Neural crest cell (in vitro differentiated cells): ENCODE data around the gene CAST. TPM values are rescaled to one million over a fixed set of nuclear protein-coding genes. Genes with fewer than 3 reads are reported as not detected.

Experiments used
- DNase-seq: peaks from one replicate; pipeline ENCODE4 v3.0.0; 2021; ENCODE audit warnings: low read depth, mixed read lengths, low spot score
- H3K27ac Mint-ChIP-seq: one replicate; pipeline ENCODE4 v1.8.0; 2021; ENCODE audit warnings: mild to moderate bottlenecking, mixed read lengths; ENCODE audit not compliant: unreplicated experiment
- H3K27me3 Mint-ChIP-seq: 2 replicates; pipeline ENCODE4 v1.8.0; 2021; ENCODE audit warnings: low read depth, mild to moderate bottlenecking, mixed read lengths
- H3K36me3 Mint-ChIP-seq: 2 replicates; pipeline ENCODE4 v1.8.0; 2021; ENCODE audit warnings: low read depth, mild to moderate bottlenecking, mixed read lengths
- H3K4me1 Mint-ChIP-seq: 2 replicates; pipeline ENCODE4 v1.8.0; 2021; ENCODE audit warnings: mixed read lengths
- H3K4me3 Mint-ChIP-seq: one replicate; pipeline ENCODE4 v1.8.0; 2021; ENCODE audit warnings: mild to moderate bottlenecking, mixed read lengths
- H3K9me3 Mint-ChIP-seq: 2 replicates; pipeline ENCODE4 v1.8.0; 2021; ENCODE audit warnings: mixed read lengths
- total RNA-seq: library from RNA; stranded (reverse); gene quantifications from 2 replicates; pipeline ENCODE4 v1.2.1, GENCODE V29; 2021
- TF ChIP-seq, protein P1 (sequence below): fragments of 200-600 bp; sonication (generic); conservative IDR thresholded peaks from 2 replicates; pipeline ENCODE4 v1.5.0; 2021; ENCODE audit warnings: antibody characterized with exemption, mild to moderate bottlenecking

Gene CAST
- total RNA-seq, 1 donor from 2014 or later = 50.7 TPM

DNA sequence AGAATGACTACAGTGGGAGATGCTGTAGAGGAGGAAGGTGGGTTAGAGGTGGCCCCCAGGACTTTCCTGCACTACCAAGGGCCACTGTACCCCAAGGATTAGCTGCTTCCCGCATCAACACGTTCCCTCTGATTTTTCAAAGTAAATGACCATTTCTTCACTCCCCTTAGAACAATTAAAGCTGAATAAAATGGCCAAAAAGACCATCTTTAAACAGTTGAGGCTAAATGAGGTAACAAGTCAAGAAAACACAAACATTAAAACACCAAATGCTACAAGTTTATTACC lies 146.3 kb downstream of the CAST start:
- peaks cover 22% of the 10 kb centered on the region for H3K4me1 Mint-ChIP-seq
- no peaks in the 10 kb centered on the region for H3K27me3 Mint-ChIP-seq
- no peaks in the 10 kb centered on the region for H3K9me3 Mint-ChIP-seq
- no peaks in the 10 kb centered on the region for H3K36me3 Mint-ChIP-seq
- TF ChIP-seq, protein P1, sequence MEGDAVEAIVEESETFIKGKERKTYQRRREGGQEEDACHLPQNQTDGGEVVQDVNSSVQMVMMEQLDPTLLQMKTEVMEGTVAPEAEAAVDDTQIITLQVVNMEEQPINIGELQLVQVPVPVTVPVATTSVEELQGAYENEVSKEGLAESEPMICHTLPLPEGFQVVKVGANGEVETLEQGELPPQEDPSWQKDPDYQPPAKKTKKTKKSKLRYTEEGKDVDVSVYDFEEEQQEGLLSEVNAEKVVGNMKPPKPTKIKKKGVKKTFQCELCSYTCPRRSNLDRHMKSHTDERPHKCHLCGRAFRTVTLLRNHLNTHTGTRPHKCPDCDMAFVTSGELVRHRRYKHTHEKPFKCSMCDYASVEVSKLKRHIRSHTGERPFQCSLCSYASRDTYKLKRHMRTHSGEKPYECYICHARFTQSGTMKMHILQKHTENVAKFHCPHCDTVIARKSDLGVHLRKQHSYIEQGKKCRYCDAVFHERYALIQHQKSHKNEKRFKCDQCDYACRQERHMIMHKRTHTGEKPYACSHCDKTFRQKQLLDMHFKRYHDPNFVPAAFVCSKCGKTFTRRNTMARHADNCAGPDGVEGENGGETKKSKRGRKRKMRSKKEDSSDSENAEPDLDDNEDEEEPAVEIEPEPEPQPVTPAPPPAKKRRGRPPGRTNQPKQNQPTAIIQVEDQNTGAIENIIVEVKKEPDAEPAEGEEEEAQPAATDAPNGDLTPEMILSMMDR = no peak
- peak overlapping the region; percentile 93 for H3K4me3 Mint-ChIP-seq
- no peak for DNase-seq
- H3K27ac Mint-ChIP-seq = no peak overlapping the region

DNA sequence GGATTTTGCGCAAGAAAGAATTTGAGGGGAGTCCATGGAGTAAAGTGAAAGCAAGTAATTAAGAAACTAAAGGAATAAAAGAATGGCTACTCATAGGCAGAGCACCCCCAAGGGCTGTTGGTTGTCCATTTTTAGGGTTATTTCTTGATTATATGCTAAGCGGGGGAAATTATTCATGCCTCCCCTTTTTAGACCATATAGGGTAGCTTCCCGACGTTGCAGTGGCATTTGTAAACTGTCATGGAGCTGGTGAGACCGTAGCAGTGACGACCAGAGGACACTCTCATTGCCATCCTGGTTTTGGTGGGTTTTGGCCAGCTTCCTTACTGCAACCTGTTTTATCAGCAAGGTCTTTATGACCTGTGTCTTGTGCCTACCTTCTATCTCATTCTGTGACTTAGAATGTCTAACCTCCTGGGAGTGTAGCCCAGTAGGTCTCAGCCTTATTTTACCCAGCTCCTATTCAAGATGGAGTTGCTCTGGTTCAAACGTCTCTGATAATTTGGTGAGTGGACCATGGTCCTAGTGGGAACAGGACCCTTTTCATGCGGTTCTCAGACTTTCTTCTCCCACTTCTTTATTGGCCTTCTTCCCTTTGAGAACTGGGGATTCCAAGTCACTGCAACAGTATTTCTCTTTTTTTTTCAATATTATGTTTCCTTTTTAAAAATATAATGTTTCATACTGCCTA lies 146.8 kb downstream of the CAST start:
- H3K4me3 Mint-ChIP-seq = peak overlapping the region; percentile 93
- TF ChIP-seq, protein P1 = no peak
- H3K27ac Mint-ChIP-seq = no peak overlapping the region
- H3K9me3 Mint-ChIP-seq = no peaks in the 10 kb centered on the region
- H3K4me1 Mint-ChIP-seq = peaks cover 22% of the 10 kb centered on the region
- no peaks in the 10 kb centered on the region for H3K27me3 Mint-ChIP-seq
- DNase-seq = no peak
- H3K36me3 Mint-ChIP-seq = no peaks in the 10 kb centered on the region

DNA sequence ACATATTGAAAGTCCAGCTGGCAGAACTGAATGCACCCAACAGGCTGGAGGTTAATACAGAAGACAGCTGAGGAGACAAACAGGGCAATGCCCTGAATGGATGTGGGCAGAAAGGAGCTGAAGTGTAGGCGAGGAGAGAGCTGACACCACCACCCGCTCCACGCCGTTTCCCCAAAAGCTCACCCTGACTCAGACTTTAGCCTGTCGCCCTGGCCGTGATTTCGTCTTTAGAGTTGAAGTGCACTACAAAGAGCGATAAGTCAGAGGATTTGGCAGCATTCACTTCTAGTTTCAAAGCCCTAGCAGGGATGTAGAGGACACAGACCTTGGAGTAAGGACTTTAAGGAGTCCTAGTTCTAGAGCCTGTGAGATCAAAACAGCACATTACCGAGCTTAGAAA lies 147.7 kb downstream of the CAST start:
- Mint-ChIP-seq H3K9me3 (no peaks in the 10 kb centered on the region), H3K27ac (no peak overlapping the region), H3K4me1 (peaks cover 22% of the 10 kb centered on the region), H3K27me3 (no peaks in the 10 kb centered on the region), H3K36me3 (no peaks in the 10 kb centered on the region), H3K4me3 (peak overlapping the region; percentile 44)
- no peak for DNase-seq
- TF ChIP-seq, protein P1 = no peak

DNA sequence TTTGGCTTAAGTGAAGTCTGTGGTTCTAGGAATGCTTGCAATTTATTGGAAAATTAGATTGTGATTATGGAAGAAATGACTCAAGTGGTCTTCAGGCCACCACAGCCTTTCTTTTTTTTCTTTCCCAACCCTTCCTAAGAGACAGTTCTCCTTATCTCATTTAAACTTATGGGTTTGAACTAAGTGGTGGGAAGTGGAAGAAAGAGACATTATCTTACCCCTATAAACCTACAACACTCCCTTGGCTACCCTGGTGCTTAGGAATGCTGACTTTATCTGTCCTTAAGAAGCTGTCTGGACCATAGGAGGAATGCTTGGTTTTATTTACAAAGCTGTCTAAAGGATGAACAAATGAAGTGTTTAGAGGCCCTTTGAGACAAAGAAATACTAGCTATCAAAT lies 150.7 kb downstream of the CAST start:
- Mint-ChIP-seq H3K9me3 (no peaks in the 10 kb centered on the region), H3K36me3 (no peaks in the 10 kb centered on the region), H3K27ac (no peak overlapping the region), H3K4me3 (no peak overlapping the region), H3K4me1 (peaks cover 9% of the 10 kb centered on the region), H3K27me3 (no peaks in the 10 kb centered on the region)
- DNase-seq = no peak
- TF ChIP-seq, protein P1 = no peak

DNA sequence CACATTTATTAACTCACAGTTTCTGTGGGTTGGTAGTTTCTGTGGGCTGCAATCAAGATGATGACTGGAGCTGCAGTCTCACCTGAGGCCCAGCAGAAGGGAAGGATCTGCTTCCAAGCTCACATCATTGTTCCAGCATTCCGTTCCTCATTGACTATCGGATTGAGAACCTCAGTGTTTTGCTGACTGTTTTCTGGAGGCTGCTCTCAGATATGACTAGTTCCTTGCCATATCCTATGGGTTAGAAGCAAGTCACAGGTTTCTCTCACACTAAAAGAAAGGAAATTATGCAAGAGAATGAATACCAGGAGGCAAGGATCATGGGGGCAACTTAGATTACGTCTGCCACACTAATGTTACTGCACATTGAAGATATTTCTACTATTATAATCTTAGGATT lies 151.9 kb downstream of the CAST start:
- Mint-ChIP-seq H3K4me3 (no peak overlapping the region), H3K27me3 (no peaks in the 10 kb centered on the region), H3K36me3 (no peaks in the 10 kb centered on the region), H3K4me1 (no peaks in the 10 kb centered on the region), H3K27ac (no peak overlapping the region), H3K9me3 (no peaks in the 10 kb centered on the region)
- no peak for DNase-seq
- TF ChIP-seq, protein P1 = no peak
